Activated B cell treated with CpG ODN at 0.5 μM for 24 hours (primary cell): ENCODE results near the gene LGALS13. TPM values are rescaled to one million over a fixed set of nuclear protein-coding genes. Genes with fewer than 3 reads are reported as not detected.
"Not testable (repeated sequence)": the region's sequence is repeated elsewhere in the genome, so short reads cannot be mapped to it uniquely, and the experiment has no call there.

Experiments
- ATAC-seq: fragments of 200-7000 bp; cut with Tn5 transposase; one replicate; pipeline ENCODE4 v1.10.0; 2021; ENCODE audit warnings: low read depth, mild to moderate bottlenecking, moderate library complexity
- CTCF ChIA-PET: fragments of 350-600 bp; sonication (Branson Sonifier 250); formaldehyde crosslinking; loops from one replicate; lab custom pipeline; 2021; ENCODE audit warnings: antibody characterized with exemption; lab: Charles Lee
- POLR2A ChIA-PET: fragments of 350-600 bp; sonication (Branson Sonifier 250); formaldehyde crosslinking; loops from one replicate; lab custom pipeline; 2021; ENCODE audit warnings: antibody characterized with exemption; lab: Charles Lee
- DNase-seq: peaks from one replicate; pipeline ENCODE4 v3.0.0; 2022
- H3K27ac Mint-ChIP-seq: one replicate; pipeline ENCODE4 v1.8.0; 2020; ENCODE audit warnings: mixed read lengths
- H3K27me3 Mint-ChIP-seq: one replicate; pipeline ENCODE4 v1.8.0; 2021; ENCODE audit warnings: mixed read lengths
- H3K36me3 Mint-ChIP-seq: one replicate; pipeline ENCODE4 v1.8.0; 2021; ENCODE audit warnings: low read depth, mixed read lengths
- H3K4me1 Mint-ChIP-seq: one replicate; pipeline ENCODE4 v1.8.0; 2021; ENCODE audit warnings: mixed read lengths
- H3K4me3 Mint-ChIP-seq: one replicate; pipeline ENCODE4 v1.8.0; 2020; ENCODE audit warnings: mild to moderate bottlenecking, mixed read lengths
- H3K9me3 Mint-ChIP-seq: one replicate; pipeline ENCODE4 v1.8.0; 2020; ENCODE audit warnings: mixed read lengths
- CTCF ChIP-seq: fragments of 200-600 bp; IDR thresholded peaks from one replicate; pipeline ENCODE4 v1.8.0; 2022; ENCODE audit warnings: antibody characterized with exemption, mild to moderate bottlenecking
- intact Hi-C: fragments of 100-400 bp; cut with micrococcal nuclease; formaldehyde crosslinking; loops from one replicate; pipeline ENCODE4 v1.15.1; 2024
- total RNA-seq: library from RNA; stranded (reverse); gene quantifications from 2 replicates; pipeline ENCODE4 v1.2.3, GENCODE V29; 2022

The LGALS13 gene
- total RNA-seq, 1 donor from 2014 or later, result not detected

GRCh38 chr19:39607561-39607960 is 5.2 kb downstream of the LGALS13 start:
- H3K4me1 Mint-ChIP-seq, result no peaks in the 10 kb centered on the region
- H3K27ac Mint-ChIP-seq, result no peak overlapping the region
- intact Hi-C loops, result no loop called here
- no peak for DNase-seq
- no peak overlapping the region for H3K4me3 Mint-ChIP-seq
- H3K9me3 Mint-ChIP-seq, result peaks cover 7% of the 10 kb centered on the region
- CTCF ChIA-PET, result no interaction called here
- peaks cover 15% of the 10 kb centered on the region for H3K27me3 Mint-ChIP-seq
- POLR2A ChIA-PET, result no interaction called here
- no peaks in the 10 kb centered on the region for H3K36me3 Mint-ChIP-seq
- ATAC-seq, result no peak
- no peak for TF ChIP-seq CTCF

- Mint-ChIP-seq H3K4me1 (no peaks in the 10 kb centered on the region), H3K4me3 (no peak overlapping the region), H3K27ac (no peak overlapping the region), H3K36me3 (no peaks in the 10 kb centered on the region), H3K27me3 (peaks cover 17% of the 10 kb centered on the region), H3K9me3 (peaks cover 21% of the 10 kb centered on the region)
- no peak for TF ChIP-seq CTCF
- ATAC-seq (no peak), DNase-seq (no peak)
- intact Hi-C loops, result no loop called here
- POLR2A ChIA-PET, result no interaction called here
- CTCF ChIA-PET, result no interaction called here
Observed at GRCh38 chr19:39613597-39613996, 11.3 kb downstream of the LGALS13 start.

GRCh38 chr19:39617745-39618144 is 15.4 kb downstream of the LGALS13 start:
- no peaks in the 10 kb centered on the region for H3K36me3 Mint-ChIP-seq
- no peaks in the 10 kb centered on the region for H3K4me1 Mint-ChIP-seq
- H3K27me3 Mint-ChIP-seq, result peaks cover 40% of the 10 kb centered on the region
- peaks cover 12% of the 10 kb centered on the region for H3K9me3 Mint-ChIP-seq
- DNase-seq (no peak), ATAC-seq (no peak)
- CTCF ChIA-PET, result no interaction called here
- TF ChIP-seq CTCF, result no peak
- POLR2A ChIA-PET, result no interaction called here
- no peak overlapping the region for H3K4me3 Mint-ChIP-seq
- intact Hi-C loops, result no loop called here
- H3K27ac Mint-ChIP-seq, result no peak overlapping the region

- CTCF ChIA-PET, result no interaction called here
- intact Hi-C loops, result no loop called here
Observed at GRCh38 chr19:39623946-39624345, 21.6 kb downstream of the LGALS13 start.

GRCh38 chr19:39627631-39628030 is 25.3 kb downstream of the LGALS13 start:
- H3K4me3 Mint-ChIP-seq, CTCF ChIA-PET, H3K27ac Mint-ChIP-seq, H3K36me3 Mint-ChIP-seq, H3K9me3 Mint-ChIP-seq, POLR2A ChIA-PET, H3K4me1 Mint-ChIP-seq, DNase-seq, ATAC-seq: not testable (repeated sequence)
- intact Hi-C loops, result loop anchor here (2.0 kb wide), 1 partner anchor 77 kb away; no protein-coding TSS in a partner anchor
- peaks cover 13% of the 10 kb centered on the region for H3K27me3 Mint-ChIP-seq

More at GRCh38 chr19:39623946-39624345, 21.6 kb downstream of the LGALS13 start:
- H3K4me1 Mint-ChIP-seq, result no peaks in the 10 kb centered on the region
- TF ChIP-seq CTCF, result no peak
- no peaks in the 10 kb centered on the region for H3K36me3 Mint-ChIP-seq
- H3K9me3 Mint-ChIP-seq, result no peaks in the 10 kb centered on the region
- no peak for DNase-seq
- peaks cover 34% of the 10 kb centered on the region for H3K27me3 Mint-ChIP-seq
- no peak for ATAC-seq
- no peak overlapping the region for H3K27ac Mint-ChIP-seq
- POLR2A ChIA-PET, result no interaction called here
- H3K4me3 Mint-ChIP-seq, result no peak overlapping the region

GRCh38 chr19:39631178-39631577 is 28.9 kb downstream of the LGALS13 start:
- POLR2A ChIA-PET, result no interaction called here

More at GRCh38 chr19:39631178-39631577, 28.9 kb downstream of the LGALS13 start:
- intact Hi-C loops, result no loop called here
- DNase-seq, result no peak
- no peak for TF ChIP-seq CTCF
- Mint-ChIP-seq H3K4me3 (no peak overlapping the region), H3K9me3 (peaks cover 3% of the 10 kb centered on the region), H3K27me3 (peaks cover 13% of the 10 kb centered on the region), H3K4me1 (no peaks in the 10 kb centered on the region), H3K36me3 (no peaks in the 10 kb centered on the region), H3K27ac (no peak overlapping the region)
- CTCF ChIA-PET, result no interaction called here
- ATAC-seq, result no peak
